ENCODE measurements around the gene GABRG3. TPM values are rescaled to one million over a fixed set of nuclear protein-coding genes. Genes with fewer than 3 reads are reported as not detected.

GABRG3 gene
- total and polyA plus RNA-seq, 3 donors from 2014 or later = 3.7 to 13.4 (median 6.9) TPM

DNA sequence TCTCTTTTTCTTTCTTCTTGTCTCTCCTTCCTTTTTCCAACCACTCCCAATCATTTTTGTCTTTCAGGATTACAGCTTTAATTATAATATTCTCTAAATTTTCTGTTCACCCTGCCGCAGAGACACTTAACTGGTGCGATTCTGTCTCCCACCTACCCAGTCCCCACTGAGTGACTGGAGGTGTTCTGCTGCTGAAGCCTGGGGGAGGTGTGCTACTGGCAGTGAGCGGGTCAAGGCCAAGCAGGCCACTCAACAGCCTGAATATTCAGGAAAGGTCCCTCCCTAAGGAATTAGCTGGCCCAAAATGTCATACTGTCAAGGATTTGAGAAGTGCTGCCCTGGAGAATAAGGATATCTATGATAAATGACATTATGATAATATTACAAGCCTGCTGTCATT lies 126.5 kb downstream of the GABRG3 start:
- no peaks in the 10 kb centered on the region for H3K9me3 ChIP-seq
- intact Hi-C loops (cut with DNase I; ENCODE audit: low total_unique reads) = no loop called here
- no peak overlapping the region for H3K27ac ChIP-seq
- no peak overlapping the region for H3K4me3 ChIP-seq
- no peaks in the 10 kb centered on the region for H3K4me1 ChIP-seq
- TF ChIP-seq POLR2A (IDR thresholded peaks at IDR 0.05) (no peak), CTCF (IDR thresholded peaks at IDR 0.05) (no peak)
- WGBS, 2 donors = 74 to 76% methylated on average over 3 of the region's 3 CpGs
- no peaks in the 10 kb centered on the region for H3K27me3 ChIP-seq
- no peaks in the 10 kb centered on the region for H3K36me3 ChIP-seq (ENCODE audit: low read depth, missing control alignments)
- DNase-seq = no peak

- TF ChIP-seq POLR2A (IDR thresholded peaks at IDR 0.05) (no peak), CTCF (IDR thresholded peaks at IDR 0.05) (no peak)
Measured at GRCh38 chr15:27101982-27102381, 131.0 kb downstream of the GABRG3 start.

GRCh38 chr15:27111323-27111722 lies 140.3 kb downstream of the GABRG3 start:
- intact Hi-C loops (cut with DNase I; ENCODE audit: low total_unique reads) = no loop called here
- Histone ChIP-seq H3K27me3 (no peaks in the 10 kb centered on the region), H3K4me1 (no peaks in the 10 kb centered on the region), H3K27ac (no peak overlapping the region), H3K9me3 (no peaks in the 10 kb centered on the region), H3K36me3 (ENCODE audit: low read depth, missing control alignments) (no peaks in the 10 kb centered on the region), H3K4me3 (no peak overlapping the region)
- DNase-seq = no peak
- WGBS, 2 donors = 91 to 96% methylated on average over 4 of the region's 4 CpGs
- TF ChIP-seq POLR2A (IDR thresholded peaks at IDR 0.05) = no peak
- no peak for TF ChIP-seq CTCF (IDR thresholded peaks at IDR 0.05)

More at GRCh38 chr15:27101982-27102381, 131.0 kb downstream of the GABRG3 start:
- Histone ChIP-seq H3K27ac (no peak overlapping the region), H3K4me1 (no peaks in the 10 kb centered on the region), H3K4me3 (no peak overlapping the region), H3K9me3 (no peaks in the 10 kb centered on the region), H3K27me3 (no peaks in the 10 kb centered on the region), H3K36me3 (ENCODE audit: low read depth, missing control alignments) (no peaks in the 10 kb centered on the region)
- WGBS, 2 donors = 86 to 92% methylated on average over 9 of the region's 9 CpGs
- no peak for DNase-seq
- intact Hi-C loops (cut with DNase I; ENCODE audit: low total_unique reads) = no loop called here

DNA sequence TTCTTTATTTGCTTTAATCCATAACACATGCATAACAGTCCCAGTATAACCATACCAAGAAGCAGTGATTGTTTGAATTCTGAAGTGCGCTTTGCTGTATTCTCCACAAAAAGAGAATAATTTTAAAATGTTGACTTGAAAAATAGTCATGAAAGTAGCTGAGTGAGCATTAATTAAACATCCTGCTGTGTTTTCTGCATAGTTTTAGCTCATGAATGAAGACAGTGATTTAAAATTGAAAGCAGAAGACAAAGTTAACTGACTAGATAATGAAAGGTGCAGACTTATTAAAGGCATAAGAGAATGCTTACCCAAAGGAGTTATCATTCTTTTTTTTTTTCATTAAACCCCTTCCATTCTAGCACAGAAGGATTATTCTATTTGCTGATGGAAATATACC lies 143.5 kb downstream of the GABRG3 start:
- Histone ChIP-seq H3K27ac (no peak overlapping the region), H3K36me3 (ENCODE audit: low read depth, missing control alignments) (no peaks in the 10 kb centered on the region), H3K4me1 (no peaks in the 10 kb centered on the region), H3K4me3 (no peak overlapping the region), H3K27me3 (no peaks in the 10 kb centered on the region), H3K9me3 (no peaks in the 10 kb centered on the region)
- intact Hi-C loops (cut with DNase I; ENCODE audit: low total_unique reads) = no loop called here
- 96 to 97% methylated on average over 1 of the region's 1 CpG for WGBS, 2 donors
- TF ChIP-seq POLR2A (IDR thresholded peaks at IDR 0.05) = no peak
- no peak for TF ChIP-seq CTCF (IDR thresholded peaks at IDR 0.05)
- no peak for DNase-seq

GRCh38 chr15:27119695-27120266 lies 148.8 kb downstream of the GABRG3 start:
- Histone ChIP-seq H3K4me1 (no peaks in the 10 kb centered on the region), H3K36me3 (ENCODE audit: low read depth, missing control alignments) (no peaks in the 10 kb centered on the region), H3K4me3 (no peak overlapping the region), H3K9me3 (no peaks in the 10 kb centered on the region), H3K27ac (no peak overlapping the region), H3K27me3 (no peaks in the 10 kb centered on the region)
- TF ChIP-seq POLR2A (IDR thresholded peaks at IDR 0.05) = no peak
- TF ChIP-seq CTCF (IDR thresholded peaks at IDR 0.05) = no peak
- DNase-seq = no peak
- 75 to 85% methylated on average over 4 to 5 of the region's 5 CpGs for WGBS, 2 donors
- intact Hi-C loops (cut with DNase I; ENCODE audit: low total_unique reads) = no loop called here
